HG02763 (cell line): Measurements from ENCODE around the gene DIP2A.
"Not testable (repeated sequence)": the region's sequence is repeated elsewhere in the genome, so short reads cannot be mapped to it uniquely, and the experiment has no call there.

Experiments
- ATAC-seq: cut with Tn5 transposase; IDR thresholded peaks from one replicate; pipeline ENCODE4 v1.9.1; 2021; ENCODE audit warnings: mild to moderate bottlenecking, moderate library complexity; ENCODE audit not compliant: unreplicated experiment

The DIP2A gene

GRCh38 chr21:46579394-46579793 is 120.7 kb downstream of the DIP2A start:
- not testable (repeated sequence) for ATAC-seq

- no peak for ATAC-seq
Observed at GRCh38 chr21:46581780-46582307, 123.2 kb downstream of the DIP2A start.

GRCh38 chr21:46585191-46585953 is 126.7 kb downstream of the DIP2A start:
- ATAC-seq, result no peak

DNA sequence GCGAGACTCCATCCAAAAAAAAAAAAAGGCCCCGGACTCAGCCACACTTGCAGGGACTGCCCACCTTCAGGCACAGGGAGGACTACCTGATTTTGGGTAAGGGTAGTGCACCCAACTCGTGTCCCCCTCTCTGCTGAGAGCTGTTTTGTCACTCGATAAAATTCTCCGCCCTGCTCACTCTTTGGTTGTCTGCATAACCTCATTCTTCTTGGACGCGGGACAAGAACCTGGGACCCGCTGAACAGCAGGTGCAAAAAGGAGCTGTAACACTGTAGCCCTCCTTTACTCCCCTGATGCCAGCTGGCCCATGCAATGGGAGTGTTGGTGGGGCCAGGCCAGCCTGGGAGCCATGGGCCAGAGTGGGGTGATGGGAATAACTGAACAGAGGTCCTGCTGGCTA is 135.6 kb downstream of the DIP2A start:
- no peak for ATAC-seq

- no peak for ATAC-seq
Observed at GRCh38 chr21:46596201-46596600, 137.5 kb downstream of the DIP2A start.

GRCh38 chr21:46597031-46597430 is 138.3 kb downstream of the DIP2A start:
- no peak for ATAC-seq

- no peak for ATAC-seq
Observed at GRCh38 chr21:46597896-46598343, 139.2 kb downstream of the DIP2A start.

- ATAC-seq, result no peak
Observed at GRCh38 chr21:46598581-46599572, 140.2 kb downstream of the DIP2A start.

- no peak for ATAC-seq
Observed at GRCh38 chr21:46600305-46600704, 141.6 kb downstream of the DIP2A start.

DNA sequence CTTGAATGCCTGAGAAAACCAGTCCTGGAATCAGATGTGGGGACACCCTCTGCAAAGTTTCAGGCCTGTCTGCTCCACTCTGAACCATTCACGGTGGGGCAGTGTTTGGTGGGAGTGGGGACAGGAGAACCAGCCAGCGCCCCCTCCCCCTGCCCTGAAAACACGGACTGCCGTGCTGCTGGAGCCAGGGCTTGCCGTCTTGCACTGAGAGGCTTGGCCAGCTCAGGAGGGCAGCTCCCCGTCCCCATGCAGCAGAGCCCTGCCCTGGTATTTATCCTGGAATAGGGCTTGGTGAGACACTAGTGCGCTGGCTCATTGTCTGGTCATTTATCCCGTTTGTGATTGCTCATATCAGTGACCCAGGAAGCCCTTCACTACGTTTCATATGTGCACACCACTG is 142.3 kb downstream of the DIP2A start:
- ATAC-seq, result no peak

DNA sequence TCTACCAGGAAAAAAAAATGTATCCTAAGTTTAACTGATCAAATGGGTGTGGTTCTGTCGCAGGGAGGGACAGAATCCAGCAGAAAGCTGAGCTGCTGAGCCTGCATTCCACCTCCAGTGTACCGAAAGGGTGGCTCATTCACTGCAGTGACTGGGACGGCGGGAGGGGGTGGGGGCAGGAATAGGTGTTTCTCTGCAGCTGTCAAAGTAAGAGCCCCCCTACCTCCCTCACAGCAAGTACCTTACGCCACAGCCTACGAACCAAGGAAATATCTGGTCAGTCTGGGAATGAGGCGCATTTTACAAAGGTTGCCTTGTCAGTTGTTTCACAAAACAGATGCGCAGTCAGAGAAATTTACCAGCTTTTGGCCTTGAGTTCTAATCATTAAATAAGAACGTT is 144.5 kb downstream of the DIP2A start:
- ATAC-seq, result no peak

DNA sequence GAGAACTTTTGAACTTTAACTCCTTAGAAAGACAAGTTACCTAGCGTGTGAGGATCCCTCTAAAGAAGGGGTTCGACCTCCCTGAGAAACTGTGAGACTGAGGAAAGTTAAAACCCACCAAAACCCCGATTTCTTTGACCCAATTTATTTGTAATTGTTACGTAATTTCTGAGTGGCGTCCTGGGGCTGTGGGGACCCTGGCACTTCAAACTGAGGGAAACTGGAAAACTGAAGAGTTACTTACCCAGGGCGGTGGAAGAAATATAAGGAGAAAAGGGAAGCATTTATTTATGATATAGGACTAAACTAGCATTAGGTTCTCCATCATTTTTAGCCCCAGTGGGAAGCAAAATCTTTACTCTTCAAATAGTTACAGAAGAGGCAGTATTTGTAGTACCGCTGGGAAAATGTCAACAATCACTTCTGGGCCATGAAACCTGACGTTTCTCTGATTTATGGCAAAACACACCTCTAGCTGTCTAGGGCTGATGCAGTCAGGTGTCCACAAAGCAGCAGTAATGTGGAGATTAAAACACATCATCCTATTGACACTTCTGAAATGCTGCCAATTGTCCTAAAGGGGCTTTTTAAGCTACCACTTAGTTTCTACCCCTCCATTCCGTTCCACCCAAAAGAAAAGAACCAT is 145.8 kb downstream of the DIP2A start:
- ATAC-seq, result no peak

- no peak for ATAC-seq
Observed at GRCh38 chr21:46604975-46605766, 146.5 kb downstream of the DIP2A start, which contains the start of gene S100B. TSS of gene S100B (minus strand) at chr21:46605082. CDS start at chr21:46602415, 2,667 bp downstream.

DNA sequence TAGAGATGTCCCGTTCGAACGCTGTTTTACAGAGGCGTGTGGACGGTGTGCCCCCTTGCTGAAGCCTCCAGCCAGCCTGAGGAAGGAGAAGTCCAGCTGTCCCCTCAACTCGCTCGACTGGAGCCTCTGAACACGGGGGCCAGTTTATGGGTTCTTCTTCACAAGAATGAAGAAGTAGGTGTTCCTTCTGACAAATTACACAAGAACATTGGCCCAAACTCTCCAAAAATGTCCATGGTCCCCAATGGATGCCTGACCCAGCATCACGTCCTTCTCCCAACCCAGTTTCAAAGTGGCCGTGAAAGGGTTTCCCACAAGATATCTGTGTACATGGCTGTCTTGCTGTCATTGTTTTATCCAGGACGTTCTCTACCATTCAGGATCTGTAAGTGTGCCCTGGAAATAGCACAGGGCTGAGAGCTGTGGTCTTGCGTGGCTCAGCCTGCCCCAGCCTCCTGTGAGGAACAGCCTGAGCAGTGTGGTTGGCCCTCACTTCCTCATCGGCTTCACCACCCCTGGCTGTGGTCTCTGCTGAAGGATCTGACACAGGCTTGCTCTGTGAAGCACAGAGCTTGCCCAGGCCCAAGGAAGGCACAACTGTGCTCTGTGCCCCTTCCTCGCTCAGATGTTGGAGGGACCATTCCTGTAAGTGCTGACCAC is 147.2 kb downstream of the DIP2A start:
- ATAC-seq, result no peak

- no peak for ATAC-seq
Observed at GRCh38 chr21:46606427-46606813, 147.7 kb downstream of the DIP2A start.

GRCh38 chr21:46607636-46608035 is 148.9 kb downstream of the DIP2A start:
- no peak for ATAC-seq

- no peak for ATAC-seq
Observed at GRCh38 chr21:46608672-46609111, 150.0 kb downstream of the DIP2A start.

GRCh38 chr21:46610018-46610701 is 151.5 kb downstream of the DIP2A start:
- ATAC-seq, result no peak

DNA sequence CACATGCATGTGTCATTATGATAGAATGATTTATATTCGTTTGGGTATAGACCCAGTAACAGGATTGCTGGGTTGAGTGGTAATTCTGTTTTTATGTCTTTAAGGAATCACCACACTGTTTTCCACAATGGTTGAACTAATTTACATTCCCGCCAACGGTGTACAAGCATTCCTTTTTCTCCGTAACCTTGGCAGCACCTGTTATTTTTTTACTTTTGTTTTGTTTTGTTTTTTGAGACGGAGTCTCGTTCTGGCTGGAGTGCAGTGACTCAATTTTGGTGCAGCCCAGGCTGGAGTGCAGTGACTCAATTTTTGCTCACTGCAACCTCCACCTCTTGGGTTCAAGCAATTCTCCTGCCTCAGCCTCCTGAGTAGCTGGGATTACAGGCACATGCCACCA is 154.7 kb downstream of the DIP2A start:
- no peak for ATAC-seq
